Neural crest cell (in vitro differentiated cells): ENCODE measurements around the gene MYO7A. TPM values are rescaled to one million over a fixed set of nuclear protein-coding genes. Genes with fewer than 3 reads are reported as not detected.
A peak's percentile ranks its signal among the peaks of the same experiment; 100 is the strongest.

Experiments
- DNase-seq: peaks from one replicate; pipeline ENCODE4 v3.0.0; 2021; ENCODE audit warnings: low read depth, mixed read lengths, low spot score
- H3K27ac Mint-ChIP-seq: one replicate; pipeline ENCODE4 v1.8.0; 2021; ENCODE audit warnings: mild to moderate bottlenecking, mixed read lengths; ENCODE audit not compliant: unreplicated experiment
- H3K27me3 Mint-ChIP-seq: 2 replicates; pipeline ENCODE4 v1.8.0; 2021; ENCODE audit warnings: low read depth, mild to moderate bottlenecking, mixed read lengths
- H3K36me3 Mint-ChIP-seq: 2 replicates; pipeline ENCODE4 v1.8.0; 2021; ENCODE audit warnings: low read depth, mild to moderate bottlenecking, mixed read lengths
- H3K4me1 Mint-ChIP-seq: 2 replicates; pipeline ENCODE4 v1.8.0; 2021; ENCODE audit warnings: mixed read lengths
- H3K4me3 Mint-ChIP-seq: one replicate; pipeline ENCODE4 v1.8.0; 2021; ENCODE audit warnings: mild to moderate bottlenecking, mixed read lengths
- H3K9me3 Mint-ChIP-seq: 2 replicates; pipeline ENCODE4 v1.8.0; 2021; ENCODE audit warnings: mixed read lengths
- total RNA-seq: library from RNA; stranded (reverse); gene quantifications from 2 replicates; pipeline ENCODE4 v1.2.1, GENCODE V29; 2021
- TF ChIP-seq, protein P1 (sequence below): fragments of 200-600 bp; sonication (generic); conservative IDR thresholded peaks from 2 replicates; pipeline ENCODE4 v1.5.0; 2021; ENCODE audit warnings: antibody characterized with exemption, mild to moderate bottlenecking

The MYO7A gene
- total RNA-seq, 1 donor from 2014 or later = 2.5 TPM

DNA sequence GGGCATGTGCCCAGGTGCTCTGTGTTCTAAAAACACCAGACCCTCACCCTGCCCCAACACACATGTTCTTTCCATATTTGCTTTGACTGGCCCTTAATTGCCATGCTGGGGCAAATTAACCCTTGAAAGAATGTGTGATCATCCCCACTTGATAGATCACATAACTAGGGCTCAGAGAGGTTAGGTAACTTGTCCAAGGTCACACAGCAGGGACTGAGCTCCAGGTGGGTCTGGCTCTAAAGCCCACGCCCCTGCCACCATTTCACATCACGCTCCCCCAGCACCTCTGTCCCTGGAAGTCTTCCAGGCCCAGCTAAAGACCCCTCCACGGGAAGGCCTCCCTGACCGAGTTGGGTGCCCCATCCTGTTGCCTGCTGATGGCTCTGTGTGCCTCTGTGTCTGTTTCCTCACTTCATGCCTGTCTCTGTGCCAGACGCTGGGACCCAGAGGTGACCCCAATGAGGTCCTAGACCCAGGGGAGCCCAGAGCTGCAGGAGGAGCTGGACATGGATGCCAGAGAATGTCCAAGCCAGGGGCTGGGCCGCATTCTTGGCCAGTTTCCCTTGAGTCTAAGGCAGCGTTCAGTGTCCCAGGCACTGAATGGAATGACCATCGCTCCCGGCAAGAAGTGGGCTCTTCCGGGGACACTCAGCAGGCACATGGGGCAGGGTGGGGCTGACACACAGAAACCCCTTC is 79.7 kb downstream of the MYO7A start:
- Mint-ChIP-seq H3K9me3 (peaks cover 2% of the 10 kb centered on the region), H3K36me3 (no peaks in the 10 kb centered on the region), H3K4me1 (no peaks in the 10 kb centered on the region), H3K27ac (no peak overlapping the region), H3K27me3 (no peaks in the 10 kb centered on the region), H3K4me3 (no peak overlapping the region)
- TF ChIP-seq, protein P1, sequence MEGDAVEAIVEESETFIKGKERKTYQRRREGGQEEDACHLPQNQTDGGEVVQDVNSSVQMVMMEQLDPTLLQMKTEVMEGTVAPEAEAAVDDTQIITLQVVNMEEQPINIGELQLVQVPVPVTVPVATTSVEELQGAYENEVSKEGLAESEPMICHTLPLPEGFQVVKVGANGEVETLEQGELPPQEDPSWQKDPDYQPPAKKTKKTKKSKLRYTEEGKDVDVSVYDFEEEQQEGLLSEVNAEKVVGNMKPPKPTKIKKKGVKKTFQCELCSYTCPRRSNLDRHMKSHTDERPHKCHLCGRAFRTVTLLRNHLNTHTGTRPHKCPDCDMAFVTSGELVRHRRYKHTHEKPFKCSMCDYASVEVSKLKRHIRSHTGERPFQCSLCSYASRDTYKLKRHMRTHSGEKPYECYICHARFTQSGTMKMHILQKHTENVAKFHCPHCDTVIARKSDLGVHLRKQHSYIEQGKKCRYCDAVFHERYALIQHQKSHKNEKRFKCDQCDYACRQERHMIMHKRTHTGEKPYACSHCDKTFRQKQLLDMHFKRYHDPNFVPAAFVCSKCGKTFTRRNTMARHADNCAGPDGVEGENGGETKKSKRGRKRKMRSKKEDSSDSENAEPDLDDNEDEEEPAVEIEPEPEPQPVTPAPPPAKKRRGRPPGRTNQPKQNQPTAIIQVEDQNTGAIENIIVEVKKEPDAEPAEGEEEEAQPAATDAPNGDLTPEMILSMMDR = no peak
- DNase-seq = no peak

DNA sequence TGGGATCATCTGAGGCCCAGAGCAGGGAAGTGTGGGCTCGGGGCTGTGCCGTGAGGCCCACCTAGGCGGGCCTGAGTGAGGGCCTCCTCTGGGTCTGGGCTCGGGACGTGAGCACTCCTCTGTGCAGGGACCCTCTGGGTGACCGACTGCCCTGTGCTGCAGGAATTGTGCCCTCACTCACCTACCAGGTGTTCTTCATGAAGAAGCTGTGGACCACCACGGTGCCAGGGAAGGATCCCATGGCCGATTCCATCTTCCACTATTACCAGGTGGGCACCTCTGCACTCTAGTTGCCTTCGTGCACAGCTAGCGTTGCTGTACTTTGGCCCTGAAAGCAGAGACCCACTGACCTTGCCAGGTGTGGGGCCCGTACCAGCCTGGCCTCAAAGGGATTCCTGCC is 80.5 kb downstream of the MYO7A start:
- H3K9me3 Mint-ChIP-seq = peaks cover 5% of the 10 kb centered on the region
- H3K27ac Mint-ChIP-seq = no peak overlapping the region
- H3K4me3 Mint-ChIP-seq = no peak overlapping the region
- no peak for DNase-seq
- H3K4me1 Mint-ChIP-seq = no peaks in the 10 kb centered on the region
- no peaks in the 10 kb centered on the region for H3K27me3 Mint-ChIP-seq
- TF ChIP-seq, protein P1 = no peak
- H3K36me3 Mint-ChIP-seq = no peaks in the 10 kb centered on the region

DNA sequence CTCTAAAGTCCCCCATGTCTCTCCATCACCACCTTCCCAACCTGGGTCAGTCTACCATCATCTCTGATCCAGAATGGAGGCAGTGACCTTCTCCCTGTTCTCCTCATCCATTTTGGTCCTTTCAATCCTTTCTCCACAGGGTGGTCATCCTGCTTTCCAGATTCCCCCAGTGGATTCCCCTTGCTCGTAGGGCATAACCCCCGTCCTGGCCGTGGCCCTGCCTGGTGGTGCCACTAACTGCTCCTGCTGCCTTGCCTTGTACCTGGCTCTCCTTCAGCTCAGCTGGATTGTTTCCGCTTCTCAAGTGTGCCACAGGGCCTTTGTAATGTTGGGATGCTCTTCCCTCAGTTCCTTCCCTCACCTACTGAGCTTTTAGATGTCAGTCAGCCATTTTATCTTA is 81.6 kb downstream of the MYO7A start:
- Mint-ChIP-seq H3K4me1 (no peaks in the 10 kb centered on the region), H3K4me3 (no peak overlapping the region), H3K27ac (no peak overlapping the region), H3K9me3 (peaks cover 5% of the 10 kb centered on the region), H3K36me3 (no peaks in the 10 kb centered on the region), H3K27me3 (no peaks in the 10 kb centered on the region)
- TF ChIP-seq, protein P1 = no peak
- DNase-seq = no peak

DNA sequence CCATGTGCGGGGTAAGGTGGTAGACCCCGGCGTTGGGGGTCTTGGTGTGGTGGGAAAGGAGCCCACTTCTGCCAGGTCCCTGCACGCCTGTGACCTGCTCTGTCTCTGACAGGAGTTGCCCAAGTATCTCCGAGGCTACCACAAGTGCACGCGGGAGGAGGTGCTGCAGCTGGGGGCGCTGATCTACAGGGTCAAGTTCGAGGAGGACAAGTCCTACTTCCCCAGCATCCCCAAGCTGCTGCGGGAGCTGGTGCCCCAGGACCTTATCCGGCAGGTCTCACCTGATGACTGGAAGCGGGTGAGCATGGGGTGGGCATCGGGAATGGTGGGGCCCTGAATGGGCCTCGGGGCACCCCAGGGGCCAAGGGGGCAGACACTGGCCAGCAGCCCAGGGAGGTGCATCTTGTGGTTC is 83.0 kb downstream of the MYO7A start:
- TF ChIP-seq, protein P1 = no peak

DNA sequence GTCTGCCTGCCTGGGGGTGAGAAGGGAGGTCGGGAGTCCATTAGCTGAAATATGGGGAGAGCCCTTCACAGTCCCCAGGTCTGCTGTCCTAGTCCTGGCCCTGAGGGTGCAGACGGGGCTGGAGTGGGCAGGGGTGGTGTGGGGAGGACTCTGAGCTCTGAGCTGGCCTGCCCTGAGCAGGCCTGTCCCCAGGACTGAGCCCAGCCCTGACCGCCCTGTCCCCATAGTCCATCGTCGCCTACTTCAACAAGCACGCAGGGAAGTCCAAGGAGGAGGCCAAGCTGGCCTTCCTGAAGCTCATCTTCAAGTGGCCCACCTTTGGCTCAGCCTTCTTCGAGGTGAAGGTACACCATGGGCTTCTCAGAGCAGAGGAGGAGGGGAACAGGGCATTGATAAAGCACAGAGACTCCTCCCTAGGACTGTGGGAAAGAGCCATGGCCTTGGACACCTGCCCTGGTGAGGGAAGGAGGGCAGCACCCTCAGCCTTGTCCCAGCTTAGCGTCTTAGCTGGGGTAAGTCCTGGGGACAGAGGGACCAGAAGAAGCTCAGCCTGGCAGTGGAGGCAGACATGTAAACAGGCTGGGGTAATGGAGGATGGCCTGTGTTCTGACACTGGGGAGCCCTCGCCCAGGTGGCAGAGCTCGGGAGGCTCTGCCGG is 83.7 kb downstream of the MYO7A start:
- DNase-seq = no peak
- H3K4me3 Mint-ChIP-seq = no peak overlapping the region
- H3K9me3 Mint-ChIP-seq = peaks cover 8% of the 10 kb centered on the region
- TF ChIP-seq, protein P1 = no peak
- H3K27me3 Mint-ChIP-seq = no peaks in the 10 kb centered on the region
- peak overlapping the region; percentile 57 for H3K27ac Mint-ChIP-seq
- no peaks in the 10 kb centered on the region for H3K36me3 Mint-ChIP-seq
- peaks cover 6% of the 10 kb centered on the region for H3K4me1 Mint-ChIP-seq

More for the DNA sequence above, 83.0 kb downstream of the MYO7A start:
- no peak overlapping the region for H3K27ac Mint-ChIP-seq
- H3K27me3 Mint-ChIP-seq = no peaks in the 10 kb centered on the region
- no peak overlapping the region for H3K4me3 Mint-ChIP-seq
- no peaks in the 10 kb centered on the region for H3K36me3 Mint-ChIP-seq
- H3K9me3 Mint-ChIP-seq = peaks cover 8% of the 10 kb centered on the region
- peaks cover 6% of the 10 kb centered on the region for H3K4me1 Mint-ChIP-seq
- DNase-seq = no peak
